Fibroblast of mammary gland (primary cell): Measurements from ENCODE around the gene DSG3.

Source experiments
- DNase-seq: peaks from one replicate; pipeline ENCODE4 v3.0.0-alpha.2; 2010; ENCODE audit warnings: low read depth
- H3K4me3 ChIP-seq: 2 replicates; pipeline ENCODE4 v1.5.1; 2011; ENCODE audit warnings: low read depth, mild to moderate bottlenecking, low read length, moderate library complexity; ENCODE audit not compliant: control insufficient read depth
- TF ChIP-seq, protein P1 (sequence below): conservative IDR thresholded peaks from 2 replicates; pipeline ENCODE4 v1.5.1; 2011; ENCODE audit warnings: low read depth, low read length, inconsistent platforms; ENCODE audit not compliant: control insufficient read depth, insufficient read depth

The DSG3 gene

DNA sequence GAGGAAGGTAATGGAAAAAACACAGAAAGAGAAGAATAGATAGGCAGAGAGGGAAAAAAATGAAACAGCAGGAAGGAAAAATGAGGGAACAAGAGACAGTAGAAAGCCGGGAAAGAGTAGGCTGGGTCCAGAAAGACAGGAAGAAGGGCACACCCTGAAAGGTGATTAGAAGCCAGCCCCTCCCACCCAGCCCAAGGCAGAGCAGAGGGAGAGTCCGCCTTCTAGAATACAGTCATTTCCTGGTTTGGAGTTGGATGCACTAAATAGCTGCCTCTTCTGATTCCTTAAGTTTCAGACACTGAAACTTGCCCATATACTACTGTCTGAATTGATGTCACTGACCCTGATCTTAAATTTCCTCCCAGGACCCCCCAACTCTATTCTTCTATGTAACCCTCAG, 17.9 kb upstream of the DSG3 start:
- H3K4me3 ChIP-seq = no peak overlapping the region
- TF ChIP-seq, protein P1, sequence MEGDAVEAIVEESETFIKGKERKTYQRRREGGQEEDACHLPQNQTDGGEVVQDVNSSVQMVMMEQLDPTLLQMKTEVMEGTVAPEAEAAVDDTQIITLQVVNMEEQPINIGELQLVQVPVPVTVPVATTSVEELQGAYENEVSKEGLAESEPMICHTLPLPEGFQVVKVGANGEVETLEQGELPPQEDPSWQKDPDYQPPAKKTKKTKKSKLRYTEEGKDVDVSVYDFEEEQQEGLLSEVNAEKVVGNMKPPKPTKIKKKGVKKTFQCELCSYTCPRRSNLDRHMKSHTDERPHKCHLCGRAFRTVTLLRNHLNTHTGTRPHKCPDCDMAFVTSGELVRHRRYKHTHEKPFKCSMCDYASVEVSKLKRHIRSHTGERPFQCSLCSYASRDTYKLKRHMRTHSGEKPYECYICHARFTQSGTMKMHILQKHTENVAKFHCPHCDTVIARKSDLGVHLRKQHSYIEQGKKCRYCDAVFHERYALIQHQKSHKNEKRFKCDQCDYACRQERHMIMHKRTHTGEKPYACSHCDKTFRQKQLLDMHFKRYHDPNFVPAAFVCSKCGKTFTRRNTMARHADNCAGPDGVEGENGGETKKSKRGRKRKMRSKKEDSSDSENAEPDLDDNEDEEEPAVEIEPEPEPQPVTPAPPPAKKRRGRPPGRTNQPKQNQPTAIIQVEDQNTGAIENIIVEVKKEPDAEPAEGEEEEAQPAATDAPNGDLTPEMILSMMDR = no peak
- no peak for DNase-seq

DNA sequence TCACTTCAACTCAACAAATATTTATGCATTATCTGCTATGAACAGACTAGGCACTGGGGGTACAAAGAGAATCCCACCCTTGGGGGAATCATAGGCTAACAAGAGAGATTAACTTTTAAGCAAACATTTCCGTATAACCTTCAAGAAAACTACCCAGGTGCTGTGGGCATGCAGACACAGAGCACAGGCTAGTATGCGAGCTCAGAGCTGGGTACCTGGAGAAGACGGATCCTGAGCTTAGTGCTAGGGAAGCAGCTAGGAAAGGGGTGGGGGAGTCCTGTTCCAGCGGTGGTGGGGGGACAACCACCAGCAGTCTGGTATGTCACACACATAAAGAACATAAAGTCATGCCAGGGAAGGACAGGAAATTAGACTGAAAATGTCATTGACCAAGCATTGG, 17.5 kb upstream of the DSG3 start:
- no peak for DNase-seq

DNA sequence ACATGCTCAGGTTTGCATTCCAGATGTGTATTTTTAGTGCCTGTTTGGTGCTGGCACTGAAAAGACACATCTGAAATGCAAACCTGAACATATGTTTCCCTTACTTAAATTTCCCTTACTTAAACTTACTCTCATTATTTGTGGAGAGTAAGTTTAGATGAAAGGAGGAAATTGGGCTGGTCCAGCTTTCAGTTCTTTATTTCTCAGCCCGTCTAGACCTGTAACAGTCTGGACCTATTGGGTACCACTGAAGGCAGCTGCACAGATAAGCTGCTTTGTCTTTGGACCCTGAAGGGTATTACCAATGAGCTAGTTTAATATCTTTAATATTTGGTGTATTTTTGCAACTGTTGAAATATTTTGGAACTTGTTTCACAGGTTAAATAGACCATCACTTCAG, 17.0 kb upstream of the DSG3 start:
- no peak for DNase-seq

More for the DNA sequence above, 17.5 kb upstream of the DSG3 start:
- TF ChIP-seq, protein P1 = no peak
- no peak overlapping the region for H3K4me3 ChIP-seq

DNA sequence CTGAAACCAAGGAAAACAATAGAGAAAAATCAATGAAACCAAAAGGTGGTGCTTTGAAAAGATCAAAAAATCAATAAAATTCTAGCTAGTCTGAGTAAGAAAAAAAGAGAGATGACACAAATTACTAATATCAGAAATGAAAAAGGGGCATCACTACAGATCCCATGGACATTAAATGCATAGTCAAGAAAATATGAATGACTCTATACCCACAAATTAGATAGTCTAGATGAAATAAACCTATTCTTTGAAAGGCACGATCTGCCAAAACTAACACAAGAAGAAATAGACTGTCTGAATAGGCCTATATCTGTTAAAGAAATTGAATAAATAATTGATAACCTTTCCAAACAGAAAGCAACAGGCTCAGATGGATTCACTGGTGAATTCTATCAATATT, 15.2 kb upstream of the DSG3 start:
- TF ChIP-seq, protein P1 = no peak
- no peak overlapping the region for H3K4me3 ChIP-seq
- DNase-seq = no peak

More for the DNA sequence above, 17.0 kb upstream of the DSG3 start:
- H3K4me3 ChIP-seq = no peak overlapping the region
- TF ChIP-seq, protein P1 = no peak

DNA sequence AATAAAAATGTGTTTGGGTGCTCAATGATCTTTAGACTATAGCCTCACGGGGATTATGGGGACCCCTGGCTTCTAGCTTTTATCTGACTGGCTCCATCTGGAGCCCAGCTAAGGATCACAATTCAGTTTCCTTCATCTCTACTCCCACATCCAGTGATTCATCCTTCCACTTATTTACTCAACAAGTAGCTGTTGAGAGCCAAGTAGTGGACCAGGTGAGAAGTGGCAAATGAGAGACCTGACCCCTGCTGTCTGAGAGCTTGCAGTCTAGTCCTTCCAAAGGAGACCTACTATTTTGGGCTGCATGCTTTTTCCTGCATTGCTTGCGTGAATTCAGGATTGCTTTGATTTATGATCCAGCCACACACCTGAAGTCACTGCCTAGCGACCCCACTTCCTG, 10.7 kb upstream of the DSG3 start:
- peak; percentile 4 for DNase-seq
- TF ChIP-seq, protein P1 = no peak

DNA sequence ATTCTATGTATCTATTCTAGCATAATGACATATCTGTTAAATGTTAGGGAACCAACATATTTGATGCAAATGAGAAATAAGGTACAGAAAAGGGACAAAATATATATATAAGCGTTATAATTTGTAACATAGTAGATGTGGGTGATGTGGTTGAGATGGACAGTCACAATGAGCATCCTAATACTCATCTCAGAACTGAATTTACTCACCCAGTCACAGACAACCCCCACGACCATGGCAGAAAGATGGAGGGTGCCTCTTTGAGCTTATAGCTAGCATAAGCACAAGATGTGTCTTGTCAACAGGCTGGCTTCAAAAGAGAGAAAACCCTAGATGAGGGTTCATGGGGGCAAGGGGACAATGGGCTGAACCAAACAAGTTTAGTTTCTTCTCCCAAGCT, 9.1 kb upstream of the DSG3 start:
- no peak overlapping the region for H3K4me3 ChIP-seq
- TF ChIP-seq, protein P1 = no peak
- no peak for DNase-seq

More for the DNA sequence above, 10.7 kb upstream of the DSG3 start:
- H3K4me3 ChIP-seq = no peak overlapping the region

DNA sequence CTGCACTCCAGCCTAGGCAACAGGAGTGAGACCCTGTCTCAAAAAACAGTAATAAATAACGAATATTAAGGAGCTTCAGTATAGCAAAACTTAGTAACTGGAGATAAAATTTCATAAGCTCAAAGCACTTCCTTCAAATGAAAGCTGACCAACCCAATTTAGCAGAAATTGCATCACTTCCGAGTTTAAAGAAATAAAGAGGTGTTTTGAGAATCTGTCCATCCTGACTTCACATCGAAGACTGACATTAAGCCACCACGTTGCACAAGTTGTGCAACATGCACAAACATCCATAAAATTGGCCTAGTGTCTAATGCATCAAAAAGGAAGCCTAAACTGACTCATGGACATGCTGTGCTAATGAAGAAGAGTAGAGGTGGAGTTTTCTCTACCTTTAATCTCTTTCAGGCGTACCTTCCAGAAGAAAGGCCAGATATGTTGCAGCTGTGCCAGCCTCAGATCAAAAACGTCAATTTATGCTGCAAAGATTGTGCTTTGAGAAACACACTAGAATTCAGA, 7.7 kb upstream of the DSG3 start:
- no peak for DNase-seq
- TF ChIP-seq, protein P1 = no peak
- H3K4me3 ChIP-seq = no peak overlapping the region
